ENCODE data around the gene NHLRC4. TPM values are rescaled to one million over a fixed set of nuclear protein-coding genes. Genes with fewer than 3 reads are reported as not detected.

Gene NHLRC4
- total and polyA plus RNA-seq, 2 of the 13 experiments (the other 11 are each of a cell fraction or from before 2014, with no cell fraction given): 0.40 to 0.59 TPM

- H4K20me1 ChIP-seq (ENCODE audit: insufficient read depth, low read length): no peaks in the 10 kb centered on the region
- intact Hi-C loops (cut with micrococcal nuclease; ENCODE audit: unreplicated experiment) (no loop called here), in situ Hi-C loops (cut with HindIII; ENCODE audit: extremely low pct_ligation_motif_present, low pct_unique_long_range_greater_than_20kb) (no loop called here)
- peaks cover 1 to 7% of the 10 kb centered on the region in 2 experiments; a peak in 4 of 5 replicates for H3K36me3 ChIP-seq (replicated peaks in 1 of 2; ENCODE audit: control insufficient read depth in 1 of 2, insufficient read depth in 2 of 2, low read length in 2 of 2)
- no peak overlapping the region for H3K4me3 ChIP-seq (replicated peaks in 1 of 3; ENCODE audit: insufficient read depth in 1 of 3, low read depth in 2 of 3, low read length in 3 of 3)
- no peak for DNase-seq (ENCODE audit: low spot score)
- ATAC-seq: no peak
- no peak overlapping the region for H3K4me2 ChIP-seq (ENCODE audit: low read depth, low read length)
- ChIA-PET POLR2A (no interaction called here), CTCF (ENCODE audit: low intra/inter-chr PET ratio, low total read pairs) (no interaction called here)
- WGBS (ENCODE audit: low lambda C conversion rate): 93% methylated on average over 5 of the region's 5 CpGs
- no TSS peak for BruUV-seq (replicated peaks)
- H2AFZ ChIP-seq (ENCODE audit: low read length): no peak overlapping the region
- H3K4me1 ChIP-seq (ENCODE audit: insufficient read depth, low read length): no peaks in the 10 kb centered on the region
- no peak overlapping the region for H3K27ac ChIP-seq (ENCODE audit: extremely low read length, insufficient read depth, low read length)
- no peaks in the 10 kb centered on the region for H3K9me3 ChIP-seq (ENCODE audit: low read length)
- FAIRE-seq: no peak
- no peaks in the 10 kb centered on the region for H3K27me3 ChIP-seq (ENCODE audit: control insufficient read depth in 1 of 2, insufficient read depth in 2 of 2, low read length in 2 of 2)
- H3K79me2 ChIP-seq (ENCODE audit: insufficient read depth, low read length): peaks cover 8% of the 10 kb centered on the region
- no peak overlapping the region for H3K9ac ChIP-seq (ENCODE audit: insufficient read depth, low read depth, low read length)
- no peak for TF ChIP-seq CBX1 (IDR thresholded peaks at IDR 0.05; ENCODE audit: low read depth)
- no peak for TF ChIP-seq EZH2 (conservative IDR thresholded peaks at IDR 0.05; ENCODE audit: low read depth, low read length)
- no peak for TF ChIP-seq ZNF768 (CRISPR knock-in tag; IDR thresholded peaks at IDR 0.05)
- no peak for TF ChIP-seq ZNF552 (CRISPR knock-in tag; IDR thresholded peaks at IDR 0.05; ENCODE audit: borderline replicate concordance)
- TF ChIP-seq, protein P1, sequence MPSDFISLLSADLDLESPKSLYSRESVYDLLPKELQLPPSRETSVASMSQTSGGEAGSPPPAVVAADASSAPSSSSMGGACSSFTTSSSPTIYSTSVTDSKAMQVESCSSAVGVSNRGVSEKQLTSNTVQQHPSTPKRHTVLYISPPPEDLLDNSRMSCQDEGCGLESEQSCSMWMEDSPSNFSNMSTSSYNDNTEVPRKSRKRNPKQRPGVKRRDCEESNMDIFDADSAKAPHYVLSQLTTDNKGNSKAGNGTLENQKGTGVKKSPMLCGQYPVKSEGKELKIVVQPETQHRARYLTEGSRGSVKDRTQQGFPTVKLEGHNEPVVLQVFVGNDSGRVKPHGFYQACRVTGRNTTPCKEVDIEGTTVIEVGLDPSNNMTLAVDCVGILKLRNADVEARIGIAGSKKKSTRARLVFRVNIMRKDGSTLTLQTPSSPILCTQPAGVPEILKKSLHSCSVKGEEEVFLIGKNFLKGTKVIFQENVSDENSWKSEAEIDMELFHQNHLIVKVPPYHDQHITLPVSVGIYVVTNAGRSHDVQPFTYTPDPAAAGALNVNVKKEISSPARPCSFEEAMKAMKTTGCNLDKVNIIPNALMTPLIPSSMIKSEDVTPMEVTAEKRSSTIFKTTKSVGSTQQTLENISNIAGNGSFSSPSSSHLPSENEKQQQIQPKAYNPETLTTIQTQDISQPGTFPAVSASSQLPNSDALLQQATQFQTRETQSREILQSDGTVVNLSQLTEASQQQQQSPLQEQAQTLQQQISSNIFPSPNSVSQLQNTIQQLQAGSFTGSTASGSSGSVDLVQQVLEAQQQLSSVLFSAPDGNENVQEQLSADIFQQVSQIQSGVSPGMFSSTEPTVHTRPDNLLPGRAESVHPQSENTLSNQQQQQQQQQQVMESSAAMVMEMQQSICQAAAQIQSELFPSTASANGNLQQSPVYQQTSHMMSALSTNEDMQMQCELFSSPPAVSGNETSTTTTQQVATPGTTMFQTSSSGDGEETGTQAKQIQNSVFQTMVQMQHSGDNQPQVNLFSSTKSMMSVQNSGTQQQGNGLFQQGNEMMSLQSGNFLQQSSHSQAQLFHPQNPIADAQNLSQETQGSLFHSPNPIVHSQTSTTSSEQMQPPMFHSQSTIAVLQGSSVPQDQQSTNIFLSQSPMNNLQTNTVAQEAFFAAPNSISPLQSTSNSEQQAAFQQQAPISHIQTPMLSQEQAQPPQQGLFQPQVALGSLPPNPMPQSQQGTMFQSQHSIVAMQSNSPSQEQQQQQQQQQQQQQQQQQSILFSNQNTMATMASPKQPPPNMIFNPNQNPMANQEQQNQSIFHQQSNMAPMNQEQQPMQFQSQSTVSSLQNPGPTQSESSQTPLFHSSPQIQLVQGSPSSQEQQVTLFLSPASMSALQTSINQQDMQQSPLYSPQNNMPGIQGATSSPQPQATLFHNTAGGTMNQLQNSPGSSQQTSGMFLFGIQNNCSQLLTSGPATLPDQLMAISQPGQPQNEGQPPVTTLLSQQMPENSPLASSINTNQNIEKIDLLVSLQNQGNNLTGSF (CRISPR knock-in tag; IDR thresholded peaks at IDR 0.05): no peak
- TF ChIP-seq SYNCRIP (IDR thresholded peaks at IDR 0.05; ENCODE audit: insufficient read depth, low read depth, low read length): no peak
- TF ChIP-seq GTF2F1 (IDR thresholded peaks at IDR 0.05; ENCODE audit: low read length): no peak
- no peak for TF ChIP-seq ZNF615 (CRISPR knock-in tag; IDR thresholded peaks at IDR 0.05; ENCODE audit: borderline replicate concordance)
- TF ChIP-seq, protein P2, sequence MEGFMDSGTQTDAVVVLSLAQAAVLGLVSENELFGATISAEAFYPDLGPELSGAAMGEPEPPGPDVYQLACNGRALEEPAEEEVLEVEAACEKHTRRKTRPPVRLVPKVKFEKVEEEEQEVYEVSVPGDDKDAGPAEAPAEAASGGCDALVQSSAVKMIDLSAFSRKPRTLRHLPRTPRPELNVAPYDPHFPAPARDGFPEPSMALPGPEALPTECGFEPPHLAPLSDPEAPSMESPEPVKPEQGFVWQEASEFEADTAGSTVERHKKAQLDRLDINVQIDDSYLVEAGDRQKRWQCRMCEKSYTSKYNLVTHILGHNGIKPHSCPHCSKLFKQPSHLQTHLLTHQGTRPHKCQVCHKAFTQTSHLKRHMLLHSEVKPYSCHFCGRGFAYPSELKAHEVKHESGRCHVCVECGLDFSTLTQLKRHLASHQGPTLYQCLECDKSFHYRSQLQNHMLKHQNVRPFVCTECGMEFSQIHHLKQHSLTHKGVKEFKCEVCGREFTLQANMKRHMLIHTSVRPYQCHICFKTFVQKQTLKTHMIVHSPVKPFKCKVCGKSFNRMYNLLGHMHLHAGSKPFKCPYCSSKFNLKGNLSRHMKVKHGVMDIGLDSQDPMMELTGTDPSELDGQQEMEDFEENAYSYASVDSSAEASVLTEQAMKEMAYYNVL (CRISPR knock-in tag; IDR thresholded peaks at IDR 0.05; ENCODE audit: borderline replicate concordance): no peak
- TF ChIP-seq, protein P3, sequence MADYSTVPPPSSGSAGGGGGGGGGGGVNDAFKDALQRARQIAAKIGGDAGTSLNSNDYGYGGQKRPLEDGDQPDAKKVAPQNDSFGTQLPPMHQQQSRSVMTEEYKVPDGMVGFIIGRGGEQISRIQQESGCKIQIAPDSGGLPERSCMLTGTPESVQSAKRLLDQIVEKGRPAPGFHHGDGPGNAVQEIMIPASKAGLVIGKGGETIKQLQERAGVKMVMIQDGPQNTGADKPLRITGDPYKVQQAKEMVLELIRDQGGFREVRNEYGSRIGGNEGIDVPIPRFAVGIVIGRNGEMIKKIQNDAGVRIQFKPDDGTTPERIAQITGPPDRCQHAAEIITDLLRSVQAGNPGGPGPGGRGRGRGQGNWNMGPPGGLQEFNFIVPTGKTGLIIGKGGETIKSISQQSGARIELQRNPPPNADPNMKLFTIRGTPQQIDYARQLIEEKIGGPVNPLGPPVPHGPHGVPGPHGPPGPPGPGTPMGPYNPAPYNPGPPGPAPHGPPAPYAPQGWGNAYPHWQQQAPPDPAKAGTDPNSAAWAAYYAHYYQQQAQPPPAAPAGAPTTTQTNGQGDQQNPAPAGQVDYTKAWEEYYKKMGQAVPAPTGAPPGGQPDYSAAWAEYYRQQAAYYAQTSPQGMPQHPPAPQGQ (CRISPR knock-in tag; IDR thresholded peaks at IDR 0.05; ENCODE audit: borderline replicate concordance): no peak
- no peak for TF ChIP-seq ZNF124 (CRISPR knock-in tag; IDR thresholded peaks at IDR 0.05)
- TF ChIP-seq ZNF431 (CRISPR knock-in tag; IDR thresholded peaks at IDR 0.05; ENCODE audit: borderline replicate concordance, low read depth): no peak
- TF ChIP-seq, protein P4, sequence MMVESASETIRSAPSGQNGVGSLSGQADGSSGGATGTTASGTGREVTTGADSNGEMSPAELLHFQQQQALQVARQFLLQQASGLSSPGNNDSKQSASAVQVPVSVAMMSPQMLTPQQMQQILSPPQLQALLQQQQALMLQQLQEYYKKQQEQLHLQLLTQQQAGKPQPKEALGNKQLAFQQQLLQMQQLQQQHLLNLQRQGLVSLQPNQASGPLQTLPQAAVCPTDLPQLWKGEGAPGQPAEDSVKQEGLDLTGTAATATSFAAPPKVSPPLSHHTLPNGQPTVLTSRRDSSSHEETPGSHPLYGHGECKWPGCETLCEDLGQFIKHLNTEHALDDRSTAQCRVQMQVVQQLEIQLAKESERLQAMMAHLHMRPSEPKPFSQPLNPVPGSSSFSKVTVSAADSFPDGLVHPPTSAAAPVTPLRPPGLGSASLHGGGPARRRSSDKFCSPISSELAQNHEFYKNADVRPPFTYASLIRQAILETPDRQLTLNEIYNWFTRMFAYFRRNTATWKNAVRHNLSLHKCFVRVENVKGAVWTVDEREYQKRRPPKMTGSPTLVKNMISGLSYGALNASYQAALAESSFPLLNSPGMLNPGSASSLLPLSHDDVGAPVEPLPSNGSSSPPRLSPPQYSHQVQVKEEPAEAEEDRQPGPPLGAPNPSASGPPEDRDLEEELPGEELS (CRISPR knock-in tag; IDR thresholded peaks at IDR 0.05): no peak
- TF ChIP-seq RAD51 (IDR thresholded peaks at IDR 0.05; ENCODE audit: borderline replicate concordance): no peak
These were observed 37.1 kb downstream of the NHLRC4 start for GRCh38 chr16:603933-604332.
